GM19324 (cell line): ENCODE results near the gene FAM187B.

Experiments
- ATAC-seq: cut with Tn5 transposase; IDR thresholded peaks from one replicate; pipeline ENCODE4 v1.9.1; 2021; ENCODE audit warnings: mild to moderate bottlenecking, moderate library complexity; ENCODE audit not compliant: unreplicated experiment, low FRiP score

The FAM187B gene

GRCh38 chr19:35194012-35194984 is 34.2 kb downstream of the FAM187B start:
- no peak for ATAC-seq

GRCh38 chr19:35184884-35185283 is 43.7 kb downstream of the FAM187B start:
- ATAC-seq: no peak

GRCh38 chr19:35184267-35184666 is 44.3 kb downstream of the FAM187B start:
- ATAC-seq: no peak

GRCh38 chr19:35181387-35181786 is 47.2 kb downstream of the FAM187B start:
- no peak for ATAC-seq

GRCh38 chr19:35179830-35180229 is 48.7 kb downstream of the FAM187B start:
- ATAC-seq: no peak

- no peak for ATAC-seq
Observed at GRCh38 chr19:35178701-35179100, 49.8 kb downstream of the FAM187B start.

- ATAC-seq: no peak
Observed at GRCh38 chr19:35177377-35178274, 50.9 kb downstream of the FAM187B start.

GRCh38 chr19:35176181-35176570 is 52.4 kb downstream of the FAM187B start:
- ATAC-seq: no peak
